SH-SY5Y (cell line): ENCODE results near the gene MYBPC1.

Experiments
- GATA2 ChIP-seq: IDR thresholded peaks from 2 replicates; pipeline ENCODE4 v1.6.1; 2011; ENCODE audit warnings: mild to moderate bottlenecking, low read depth, low read length
- GATA3 ChIP-seq: IDR thresholded peaks from 2 replicates; pipeline ENCODE4 v1.6.1; 2011; ENCODE audit warnings: low read depth, mild to moderate bottlenecking, low read length, moderate library complexity

GRCh38 chr12:101604132-101604531 lies 9.4 kb downstream of the MYBPC1 start:
- TF ChIP-seq GATA2 = no peak
- no peak for TF ChIP-seq GATA3
